Glutamatergic neuron (in vitro differentiated cells): ENCODE results near the gene RYK. TPM values are rescaled to one million over a fixed set of nuclear protein-coding genes. Genes with fewer than 3 reads are reported as not detected.

Source experiments
- DNase-seq: peaks from one replicate; pipeline ENCODE4 v3.0.0; 2022
- H3K27ac Mint-ChIP-seq: one replicate; pipeline ENCODE4 v1.8.0; 2020; ENCODE audit warnings: mild to moderate bottlenecking, mixed read lengths, inconsistent platforms; ENCODE audit not compliant: unreplicated experiment
- H3K27me3 Mint-ChIP-seq: one replicate; pipeline ENCODE4 v1.8.0; 2020; ENCODE audit warnings: mild to moderate bottlenecking, moderate library complexity, mixed read lengths, inconsistent platforms; ENCODE audit not compliant: unreplicated experiment
- H3K36me3 Mint-ChIP-seq: one replicate; pipeline ENCODE4 v1.8.0; 2020; ENCODE audit warnings: mild to moderate bottlenecking, mixed read lengths, inconsistent platforms; ENCODE audit not compliant: unreplicated experiment
- H3K4me1 Mint-ChIP-seq: one replicate; pipeline ENCODE4 v1.8.0; 2020; ENCODE audit warnings: mild to moderate bottlenecking, low read depth, mixed read lengths, inconsistent platforms; ENCODE audit not compliant: unreplicated experiment
- H3K4me3 Mint-ChIP-seq: one replicate; pipeline ENCODE4 v1.8.0; 2020; ENCODE audit warnings: mild to moderate bottlenecking, mixed read lengths, inconsistent platforms; ENCODE audit not compliant: unreplicated experiment
- H3K9me3 Mint-ChIP-seq: one replicate; pipeline ENCODE4 v1.8.0; 2020; ENCODE audit warnings: mild to moderate bottlenecking, moderate library complexity, mixed read lengths, inconsistent platforms; ENCODE audit not compliant: unreplicated experiment
- CTCF ChIP-seq: fragments of 200-600 bp; sonication (generic); IDR thresholded peaks from one replicate; pipeline ENCODE4 v1.5.0; 2021; ENCODE audit not compliant: partially characterized antibody, unreplicated experiment
- total RNA-seq: library from RNA; stranded (reverse); fragmentation: NEBNext Ultra II Directional; extraction: Animal tissue kit (Norgen Biotek cat#: 25700); gene quantifications from one replicate; pipeline ENCODE4 v1.2.1, GENCODE V29; 2021; ENCODE audit not compliant: unreplicated experiment

The RYK gene
- total RNA-seq, 1 donor from 2014 or later, result 33.6 TPM

GRCh38 chr3:134148534-134148933 is 102.1 kb downstream of the RYK start:
- no peak for DNase-seq
- TF ChIP-seq CTCF, result no peak
- Mint-ChIP-seq H3K9me3 (peaks cover 2% of the 10 kb centered on the region), H3K4me1 (no peaks in the 10 kb centered on the region), H3K27ac (peak overlapping the region; percentile 45), H3K36me3 (peaks cover 15% of the 10 kb centered on the region), H3K27me3 (peaks cover 10% of the 10 kb centered on the region), H3K4me3 (peak overlapping the region; percentile 9)

GRCh38 chr3:134147411-134147810 is 103.2 kb downstream of the RYK start:
- TF ChIP-seq CTCF, result no peak
- Mint-ChIP-seq H3K27me3 (peaks cover 10% of the 10 kb centered on the region), H3K36me3 (peaks cover 15% of the 10 kb centered on the region), H3K27ac (no peak overlapping the region), H3K4me3 (no peak overlapping the region), H3K9me3 (peaks cover 2% of the 10 kb centered on the region), H3K4me1 (no peaks in the 10 kb centered on the region)
- no peak for DNase-seq

- Mint-ChIP-seq H3K4me3 (no peak overlapping the region), H3K36me3 (peaks cover 15% of the 10 kb centered on the region), H3K27me3 (peaks cover 10% of the 10 kb centered on the region), H3K4me1 (no peaks in the 10 kb centered on the region), H3K9me3 (peaks cover 5% of the 10 kb centered on the region), H3K27ac (no peak overlapping the region)
- no peak for TF ChIP-seq CTCF
- DNase-seq, result no peak
These were observed 104.0 kb downstream of the RYK start for GRCh38 chr3:134146666-134147065.

GRCh38 chr3:134145183-134145582 is 105.5 kb downstream of the RYK start:
- H3K4me1 Mint-ChIP-seq, result no peaks in the 10 kb centered on the region
- H3K36me3 Mint-ChIP-seq, result peaks cover 21% of the 10 kb centered on the region
- no peak for TF ChIP-seq CTCF
- no peak overlapping the region for H3K27ac Mint-ChIP-seq
- H3K27me3 Mint-ChIP-seq, result peaks cover 10% of the 10 kb centered on the region
- H3K4me3 Mint-ChIP-seq, result no peak overlapping the region
- peaks cover 9% of the 10 kb centered on the region for H3K9me3 Mint-ChIP-seq
- no peak for DNase-seq

- no peak for TF ChIP-seq CTCF
- H3K36me3 Mint-ChIP-seq, result peaks cover 16% of the 10 kb centered on the region
- H3K4me1 Mint-ChIP-seq, result no peaks in the 10 kb centered on the region
- H3K4me3 Mint-ChIP-seq, result no peak overlapping the region
- H3K27me3 Mint-ChIP-seq, result peaks cover 8% of the 10 kb centered on the region
- no peak overlapping the region for H3K27ac Mint-ChIP-seq
- peaks cover 9% of the 10 kb centered on the region for H3K9me3 Mint-ChIP-seq
- no peak for DNase-seq
These were observed 106.0 kb downstream of the RYK start for GRCh38 chr3:134144694-134145093.
